ENCODE results near the gene OGN.

- TF ChIP-seq, protein P1, sequence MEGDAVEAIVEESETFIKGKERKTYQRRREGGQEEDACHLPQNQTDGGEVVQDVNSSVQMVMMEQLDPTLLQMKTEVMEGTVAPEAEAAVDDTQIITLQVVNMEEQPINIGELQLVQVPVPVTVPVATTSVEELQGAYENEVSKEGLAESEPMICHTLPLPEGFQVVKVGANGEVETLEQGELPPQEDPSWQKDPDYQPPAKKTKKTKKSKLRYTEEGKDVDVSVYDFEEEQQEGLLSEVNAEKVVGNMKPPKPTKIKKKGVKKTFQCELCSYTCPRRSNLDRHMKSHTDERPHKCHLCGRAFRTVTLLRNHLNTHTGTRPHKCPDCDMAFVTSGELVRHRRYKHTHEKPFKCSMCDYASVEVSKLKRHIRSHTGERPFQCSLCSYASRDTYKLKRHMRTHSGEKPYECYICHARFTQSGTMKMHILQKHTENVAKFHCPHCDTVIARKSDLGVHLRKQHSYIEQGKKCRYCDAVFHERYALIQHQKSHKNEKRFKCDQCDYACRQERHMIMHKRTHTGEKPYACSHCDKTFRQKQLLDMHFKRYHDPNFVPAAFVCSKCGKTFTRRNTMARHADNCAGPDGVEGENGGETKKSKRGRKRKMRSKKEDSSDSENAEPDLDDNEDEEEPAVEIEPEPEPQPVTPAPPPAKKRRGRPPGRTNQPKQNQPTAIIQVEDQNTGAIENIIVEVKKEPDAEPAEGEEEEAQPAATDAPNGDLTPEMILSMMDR (conservative IDR thresholded peaks at IDR 0.05; ENCODE audit: low read depth, low read length): no peak
- TF ChIP-seq EZH2 (IDR thresholded peaks at IDR 0.05; ENCODE audit: low read length, unreplicated experiment): no peak
- no peak for TF ChIP-seq EZH2phosphoT487 (IDR thresholded peaks at IDR 0.05; ENCODE audit: borderline replicate concordance, low read length)
Measured at GRCh38 chr9:92439921-92440750, 35.8 kb upstream of the OGN start.

Measured in PC-3 (cell line).